RPMI8226 (cell line): ENCODE data around the gene SUV39H2.
"Not testable (repeated sequence)": the region's sequence is repeated elsewhere in the genome, so short reads cannot be mapped to it uniquely, and the experiment has no call there.

ENCODE experiments used
- DNase-seq: peaks from one replicate; pipeline ENCODE4 v3.0.0-alpha.2; 2015

SUV39H2 gene

GRCh38 chr10:14876764-14877163, 1.9 kb upstream of the SUV39H2 start:
- no peak for DNase-seq

GRCh38 chr10:14879124-14879927, 660 bp downstream of the SUV39H2 start:
- peak; percentile 31 for DNase-seq

- DNase-seq, result no peak
Measured at GRCh38 chr10:14879928-14880193, 1.2 kb downstream of the SUV39H2 start.

DNA sequence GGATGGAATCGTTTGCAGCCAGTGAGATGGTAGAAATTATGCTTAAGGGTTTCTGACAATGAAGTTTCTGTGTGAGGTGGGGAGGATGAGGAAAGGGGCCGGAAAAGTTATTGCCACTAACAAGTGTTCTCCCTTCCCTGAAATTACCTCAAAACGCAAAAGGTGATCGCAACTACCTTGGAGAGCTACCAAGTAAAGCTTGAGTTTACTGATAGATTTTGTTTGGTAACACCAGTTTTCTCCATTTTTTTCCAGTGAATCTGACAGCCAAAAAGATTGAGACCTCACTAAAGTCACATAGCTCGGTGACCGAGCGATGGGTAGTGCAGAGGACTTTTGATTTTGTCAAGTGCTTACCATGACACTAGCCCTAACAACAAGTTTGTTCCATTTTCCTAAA, 1.6 kb downstream of the SUV39H2 start:
- DNase-seq, result no peak

- no peak for DNase-seq
Measured at GRCh38 chr10:14884082-14884481, 5.4 kb downstream of the SUV39H2 start.

- no peak for DNase-seq
Measured at GRCh38 chr10:14889318-14889717, 10.7 kb downstream of the SUV39H2 start.

- DNase-seq, result no peak
Measured at GRCh38 chr10:14891151-14891550, 12.5 kb downstream of the SUV39H2 start.

- DNase-seq, result peak; percentile 41
Measured at GRCh38 chr10:14904316-14904732, 25.7 kb downstream of the SUV39H2 start.

DNA sequence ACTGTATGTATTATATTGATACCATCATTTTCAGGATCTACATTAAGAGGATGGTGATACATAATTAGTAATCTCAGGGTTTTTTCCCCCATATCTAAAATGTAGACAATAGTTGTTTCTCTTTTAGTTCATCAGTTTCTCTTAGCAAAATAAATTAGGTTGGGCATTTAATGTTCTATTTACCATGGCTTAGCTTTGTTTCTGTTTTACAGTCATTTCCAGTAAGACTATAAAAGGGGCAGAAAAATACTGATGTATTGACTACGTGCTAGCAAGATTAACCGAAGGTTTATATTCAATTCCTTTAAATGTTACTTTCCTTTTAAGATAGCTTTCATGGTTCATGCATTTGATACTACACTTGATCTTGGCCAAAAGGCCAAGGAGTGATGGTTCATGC, 26.2 kb downstream of the SUV39H2 start:
- no peak for DNase-seq

GRCh38 chr10:14905890-14906289, 27.2 kb downstream of the SUV39H2 start:
- no peak for DNase-seq

GRCh38 chr10:14906765-14907164, 28.1 kb downstream of the SUV39H2 start:
- DNase-seq, result no peak

DNA sequence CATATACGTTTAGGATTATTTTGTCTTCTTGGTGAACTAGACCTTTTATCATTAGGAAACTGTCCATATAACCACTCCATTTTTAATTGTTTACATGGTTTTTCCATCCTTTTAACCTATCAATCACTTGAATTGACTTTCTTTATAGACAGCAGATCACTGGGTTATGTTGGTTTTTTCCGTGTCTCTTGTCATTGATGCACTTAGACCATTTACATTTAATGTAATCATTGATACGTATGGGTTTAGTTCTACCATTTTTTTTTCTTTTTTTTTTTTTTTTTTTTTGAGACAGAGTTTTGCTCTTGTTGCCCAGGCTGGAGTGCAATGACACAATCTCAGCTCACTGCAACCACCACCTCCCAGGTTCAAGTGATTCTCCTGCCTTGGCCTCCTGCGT, 28.9 kb downstream of the SUV39H2 start:
- DNase-seq, result not testable (repeated sequence)

DNA sequence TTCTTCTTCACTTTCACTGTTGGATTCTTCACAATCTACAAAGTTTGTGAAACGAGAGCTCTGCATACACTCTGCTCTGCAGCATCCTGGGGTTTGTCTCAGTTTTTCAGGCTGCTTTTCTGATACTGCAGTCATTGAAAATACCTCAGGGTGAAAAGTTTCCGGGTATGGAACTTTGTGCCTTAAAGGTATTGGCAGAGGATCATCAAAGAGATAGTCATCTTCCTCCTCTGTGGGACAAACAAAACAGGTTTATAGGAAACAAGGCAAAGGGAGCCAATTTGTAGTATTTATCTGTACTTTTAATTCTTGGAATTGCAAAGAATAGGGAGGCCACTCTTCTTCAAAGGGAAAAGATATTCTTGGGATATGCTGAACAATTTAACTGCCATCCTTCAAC, 30.4 kb downstream of the SUV39H2 start:
- DNase-seq, result no peak

DNA sequence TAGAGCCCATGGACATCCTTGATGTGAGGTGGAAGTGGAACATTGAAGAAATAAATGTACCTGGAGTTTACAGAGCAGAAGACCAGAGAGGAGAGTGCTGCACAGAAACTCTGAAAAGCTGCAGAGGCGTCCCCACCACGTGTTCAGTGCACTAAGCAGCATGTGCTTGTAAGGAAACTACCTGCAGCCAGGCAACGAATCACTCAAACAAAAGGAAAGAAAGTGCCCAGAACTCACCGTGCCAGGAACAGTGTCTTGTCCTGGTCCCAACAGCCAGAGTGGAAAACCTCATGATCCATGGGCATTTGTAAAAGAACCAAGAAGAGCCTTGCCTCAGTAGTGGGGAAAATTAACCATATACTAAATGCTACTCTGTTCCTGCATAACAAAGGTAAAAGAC, 32.3 kb downstream of the SUV39H2 start:
- DNase-seq, result no peak

DNA sequence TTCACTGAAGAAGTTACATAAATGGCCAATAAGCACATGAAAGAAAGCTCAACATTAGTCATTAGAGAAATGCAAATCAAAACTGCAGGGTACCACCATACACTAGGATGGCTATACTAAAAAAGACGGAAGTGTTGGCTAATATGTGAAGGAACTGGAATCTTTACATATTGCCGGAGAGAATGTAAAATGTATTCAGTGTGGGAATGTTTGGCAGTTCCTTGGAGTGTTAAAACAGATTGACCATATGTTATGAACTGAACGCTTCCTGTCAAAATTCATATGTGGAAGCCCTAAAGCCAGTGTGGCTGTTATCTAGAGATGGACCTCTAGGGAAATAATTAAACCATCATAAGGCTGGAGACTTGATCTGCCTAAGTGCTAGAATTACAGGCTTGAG, 33.1 kb downstream of the SUV39H2 start:
- DNase-seq, result no peak

GRCh38 chr10:14916600-14916999, 37.9 kb downstream of the SUV39H2 start:
- no peak for DNase-seq

GRCh38 chr10:14917827-14918226, 39.2 kb downstream of the SUV39H2 start:
- no peak for DNase-seq

DNA sequence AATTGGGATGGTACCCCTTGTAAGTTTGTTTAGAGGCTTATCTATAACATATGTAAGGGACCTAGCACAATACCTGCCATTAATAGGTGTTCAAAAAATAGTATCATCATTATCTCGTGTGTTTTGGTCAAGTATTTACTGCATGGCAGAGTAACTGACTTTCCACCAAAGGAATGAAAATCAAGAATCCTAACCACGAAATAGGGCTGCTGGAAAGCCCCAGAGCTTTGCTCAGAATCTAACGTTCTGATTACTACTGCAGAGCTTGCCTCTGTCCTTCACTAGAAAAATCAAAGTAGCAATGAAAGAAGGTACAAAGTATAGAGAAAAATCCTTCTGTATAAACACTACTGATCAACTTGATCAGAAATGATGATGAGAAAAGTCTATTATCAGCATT, 40.3 kb downstream of the SUV39H2 start:
- no peak for DNase-seq

DNA sequence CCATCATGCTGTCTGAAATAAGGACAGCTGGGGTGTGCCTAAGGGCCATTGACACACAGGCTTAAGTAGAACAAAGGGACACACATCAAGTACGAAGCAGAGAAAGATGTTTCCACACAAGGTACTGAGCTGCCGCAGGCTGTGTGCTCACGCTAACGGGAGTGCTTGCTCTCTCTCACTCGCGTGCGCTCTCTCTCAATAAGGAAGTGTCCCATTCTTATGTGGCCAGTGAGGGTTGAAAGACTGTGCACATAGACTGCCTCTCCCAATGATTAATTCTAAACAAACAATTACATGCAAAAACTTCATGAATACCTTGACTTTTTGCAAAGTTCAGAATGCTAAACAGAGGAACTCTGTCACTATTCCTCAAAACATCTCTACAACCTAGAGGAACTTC, 45.3 kb downstream of the SUV39H2 start:
- DNase-seq, result no peak

DNA sequence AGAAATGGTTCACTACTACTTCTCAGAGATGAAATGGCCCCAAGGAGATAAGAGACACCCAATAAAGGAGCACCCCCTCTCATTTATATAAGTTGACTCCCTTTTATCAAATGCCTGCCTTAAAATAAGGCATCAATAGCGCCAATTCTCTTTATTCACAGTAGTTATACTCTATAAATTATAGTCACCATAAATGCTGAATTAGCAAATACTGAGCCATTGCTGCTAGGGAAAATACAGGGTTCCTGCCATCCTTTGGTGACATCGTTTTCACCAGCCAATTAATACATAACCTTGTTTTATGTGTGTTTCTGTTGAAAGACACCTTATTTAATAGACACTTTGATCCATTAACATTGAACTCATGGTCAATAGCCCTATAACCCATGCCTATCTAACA, 46.6 kb downstream of the SUV39H2 start:
- no peak for DNase-seq

GRCh38 chr10:14926061-14926470, 47.4 kb downstream of the SUV39H2 start:
- DNase-seq, result no peak

DNA sequence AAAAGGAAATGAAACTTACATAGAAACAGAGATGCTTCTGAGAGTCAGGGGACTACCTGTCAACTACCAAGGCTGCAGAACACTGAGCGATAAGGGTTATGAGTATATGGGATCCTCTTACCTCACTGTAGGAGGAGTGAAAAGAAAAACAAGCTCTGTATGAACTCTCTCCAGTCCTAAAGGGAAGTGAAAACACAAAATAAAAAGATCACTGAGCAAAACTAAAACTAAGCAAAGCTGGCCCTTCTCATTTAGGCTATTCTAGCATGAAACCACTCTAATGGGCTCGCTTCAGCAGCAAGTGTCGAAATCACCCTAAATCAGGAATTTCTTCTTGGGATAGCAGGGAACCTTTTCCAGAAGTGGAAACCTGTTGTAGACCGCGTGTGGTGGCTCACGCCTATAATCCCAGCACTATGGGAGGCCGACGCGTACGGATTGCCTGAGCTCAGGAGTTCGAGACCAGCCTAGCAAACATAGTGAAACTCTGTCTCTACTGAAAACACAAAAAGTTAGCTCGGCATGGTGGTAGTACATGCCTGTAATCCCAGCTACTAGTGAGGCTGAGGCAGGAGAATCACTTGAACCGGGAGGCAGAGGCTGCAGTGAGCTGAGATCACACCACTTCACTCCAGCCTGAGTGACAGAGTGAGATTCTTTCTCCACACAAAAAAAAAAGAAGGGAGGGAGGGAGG, 48.2 kb downstream of the SUV39H2 start:
- DNase-seq, result no peak

DNA sequence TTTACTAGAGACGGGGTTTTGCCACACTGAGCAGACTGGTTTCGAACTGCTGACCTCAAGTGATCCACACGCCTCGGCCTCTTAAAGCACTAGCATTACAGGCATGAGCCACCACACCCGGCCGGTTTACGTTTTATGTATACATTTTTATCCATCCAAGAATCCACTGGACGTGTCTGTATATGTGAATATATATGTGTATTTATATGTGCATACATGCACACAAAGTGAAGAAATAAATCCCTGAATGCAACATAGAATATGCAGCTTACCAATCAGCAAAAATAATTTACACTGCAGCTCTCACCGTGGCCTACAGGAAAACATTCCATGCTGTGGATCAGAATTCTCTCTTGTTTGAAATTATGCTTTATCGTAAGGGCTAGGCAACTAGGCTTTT, 51.9 kb downstream of the SUV39H2 start:
- no peak for DNase-seq

DNA sequence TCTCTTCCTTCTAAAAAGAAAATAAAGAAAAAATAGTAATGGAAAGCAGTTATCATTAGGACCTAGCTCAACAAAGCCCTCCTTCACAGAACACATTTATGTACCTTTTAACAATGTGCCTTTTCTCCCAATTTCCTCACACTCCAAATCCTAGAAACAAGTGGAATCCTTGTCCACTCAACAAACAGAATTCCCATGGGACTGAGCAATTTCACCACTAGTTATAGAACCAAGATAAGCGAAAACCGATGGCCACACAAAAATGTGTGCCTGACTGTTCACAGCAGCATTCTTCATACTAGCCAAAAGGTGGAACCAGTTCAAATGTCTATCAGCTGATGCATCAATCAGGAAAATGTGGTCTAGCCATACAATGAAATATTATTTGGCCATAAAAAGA, 57.9 kb downstream of the SUV39H2 start:
- DNase-seq, result no peak

DNA sequence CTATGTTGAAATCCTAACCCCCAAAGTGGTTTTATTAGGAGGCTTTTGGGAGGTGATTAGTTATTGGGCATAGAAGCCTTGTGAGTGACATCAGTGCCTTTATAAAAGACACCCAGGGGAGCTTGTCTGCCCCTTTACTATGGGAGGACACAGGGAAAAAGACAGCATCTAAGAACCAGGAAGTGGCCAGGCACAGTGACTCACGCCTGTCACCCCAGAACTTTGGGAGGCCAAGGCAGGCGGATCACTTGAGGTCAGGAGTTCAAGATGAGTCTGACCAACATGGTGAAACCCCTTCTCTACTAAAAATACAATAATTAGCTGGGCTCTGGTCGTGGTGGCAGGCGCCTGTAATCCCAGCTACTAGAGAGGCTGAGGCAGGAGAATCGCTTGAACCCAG, 60.3 kb downstream of the SUV39H2 start:
- not testable (repeated sequence) for DNase-seq
